ENCODE measurements around the gene GPAM. TPM values are rescaled to one million over a fixed set of nuclear protein-coding genes. Genes with fewer than 3 reads are reported as not detected.

The GPAM gene
- total and polyA plus RNA-seq, 2 of the 8 experiments (the other 6 are each of a cell fraction or from before 2014, with no cell fraction given), result 5.5 to 15.5 TPM

GRCh38 chr10:112131996-112132395, 51.6 kb downstream of the GPAM start (continued):
- TF ChIP-seq CHD7 (IDR thresholded peaks at IDR 0.05; ENCODE audit: insufficient replicate concordance, low read length) (no peak), ZNF274 (IDR thresholded peaks at IDR 0.05; ENCODE audit: borderline replicate concordance, extremely low read depth, low read length) (no peak), RAD21 (IDR thresholded peaks at IDR 0.05 in 1 of 2, conservative IDR thresholded peaks at IDR 0.05 in 1 of 2; ENCODE audit: low read depth in 2 of 2, low read length in 2 of 2) (no peak), KDM4A (IDR thresholded peaks at IDR 0.05; ENCODE audit: low read depth, low read length, severe bottlenecking) (no peak), TAF1 (IDR thresholded peaks at IDR 0.05; ENCODE audit: low read depth, low read length) (no peak), SUZ12 (IDR thresholded peaks at IDR 0.05; ENCODE audit: low read length) (no peak)

All from H1 (cell line).